ENCODE results near the gene RSPO4.

GRCh38 chr20:921068-921467, 81.0 kb downstream of the RSPO4 start:
- no peak for TF ChIP-seq EZH2phosphoT487 (IDR thresholded peaks at IDR 0.05; ENCODE audit: unreplicated experiment)
- no peak for TF ChIP-seq CTCF (conservative IDR thresholded peaks at IDR 0.05; ENCODE audit: low read depth in 2 of 2)
- TF ChIP-seq EZH2 (IDR thresholded peaks at IDR 0.05; ENCODE audit: low read depth, unreplicated experiment): no peak
- no peak for TF ChIP-seq POLR2AphosphoS5 (IDR thresholded peaks at IDR 0.05; ENCODE audit: low read depth)
- no peak for TF ChIP-seq REST (IDR thresholded peaks at IDR 0.05; ENCODE audit: unreplicated experiment)
- no peak for TF ChIP-seq NANOG (IDR thresholded peaks at IDR 0.05; ENCODE audit: borderline replicate concordance)
- no peak for TF ChIP-seq CREB1 (CRISPR knock-in tag; IDR thresholded peaks at IDR 0.05; ENCODE audit: low read depth)
- no peak for TF ChIP-seq STAT1 (IDR thresholded peaks at IDR 0.05; ENCODE audit: unreplicated experiment)

Measured in GM23338 (cell line).